HUES48 (cell line): ENCODE measurements around the gene DPCD.
A peak's percentile ranks its signal among the peaks of the same experiment; 100 is the strongest.

Experiments
- H3K27ac ChIP-seq: one replicate; pipeline ENCODE4 v1.7.0; 2013; ENCODE audit warnings: low read depth, low read length, inconsistent platforms
- H3K27me3 ChIP-seq: 2 replicates; pipeline ENCODE4 v1.6.1; 2013; ENCODE audit warnings: mild to moderate bottlenecking, low read length; ENCODE audit not compliant: control insufficient read depth, insufficient read depth
- H3K36me3 ChIP-seq: 2 replicates; pipeline ENCODE4 v1.6.1; 2013; ENCODE audit warnings: low read length; ENCODE audit not compliant: control insufficient read depth, insufficient read depth
- H3K4me1 ChIP-seq: 2 replicates; pipeline ENCODE4 v1.6.1; 2013; ENCODE audit warnings: mild to moderate bottlenecking, low read length; ENCODE audit not compliant: control insufficient read depth, insufficient read depth
- H3K4me3 ChIP-seq: 2 replicates; pipeline ENCODE4 v1.5.1; 2013; ENCODE audit warnings: mild to moderate bottlenecking, low read depth, low read length
- H3K9ac ChIP-seq: 2 replicates; pipeline ENCODE4 v1.6.1; 2013; ENCODE audit warnings: mild to moderate bottlenecking, low read depth, low read length, moderate library complexity
- H3K9me3 ChIP-seq: 2 replicates; pipeline ENCODE4 v1.6.1; 2013; ENCODE audit warnings: low read length; ENCODE audit not compliant: control insufficient read depth, insufficient read depth

DPCD gene

DNA sequence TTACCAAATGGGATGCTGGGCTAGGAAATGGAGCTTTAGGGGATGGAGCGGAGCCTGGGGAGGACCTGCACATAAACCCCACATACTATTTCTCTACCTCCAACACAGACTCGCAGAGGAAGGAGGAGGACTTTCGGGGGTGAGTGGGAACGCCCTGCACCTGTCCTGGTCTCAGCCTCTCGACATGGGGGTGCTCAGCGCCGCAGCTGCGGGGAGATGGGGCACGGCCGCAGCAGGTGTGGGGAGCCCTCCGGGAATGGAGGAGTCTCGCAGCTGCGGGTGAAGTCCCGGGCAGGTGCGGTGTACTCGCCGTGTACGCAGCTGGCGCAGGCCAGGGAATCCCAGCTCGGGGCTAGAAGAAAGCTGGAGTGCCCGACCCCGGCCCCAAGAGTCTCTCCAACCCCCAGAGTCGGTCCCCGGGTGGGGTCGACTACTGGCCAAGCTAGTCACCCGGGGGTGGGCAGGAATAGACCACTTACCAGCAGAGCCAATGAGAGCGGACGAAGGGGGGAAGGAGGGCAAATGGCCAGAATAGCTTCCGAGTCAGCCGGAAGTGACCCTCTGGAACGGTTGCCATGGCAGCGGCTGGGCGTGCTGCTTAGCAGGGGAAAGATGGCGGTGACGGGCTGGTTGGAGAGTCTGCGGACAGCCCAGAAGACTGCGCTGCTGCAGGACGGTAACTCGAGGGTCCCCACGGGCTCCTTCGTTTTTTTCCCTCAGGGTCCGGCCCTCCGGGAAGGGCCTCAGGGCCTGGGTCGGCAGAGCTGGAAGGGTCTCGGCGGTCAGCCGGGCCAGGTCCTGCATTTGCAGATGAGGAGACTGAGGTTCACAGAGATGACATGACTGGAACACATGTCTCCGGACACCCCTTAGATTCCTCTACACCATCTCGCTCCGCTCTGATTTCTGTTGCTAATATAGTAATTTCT, at the start of gene DPCD, which contains the start of gene POLL:
DPCD (plus strand) TSS at position 597 of the 929 bp plus-strand sequence; CDS start at position 613, 16 bp downstream.
POLL (minus strand) TSS at position 533 of the 929 bp plus-strand sequence. CDS start 897 bp downstream, outside the sequence.
- Histone ChIP-seq H3K9ac (peak within 1 kb of the TSS; percentile 66), H3K27me3 (no peaks in the 10 kb centered on the region), H3K27ac (peak within 1 kb of the TSS; percentile 42), H3K4me1 (peaks cover 11% of the 10 kb centered on the region), H3K36me3 (peaks cover 28% of the 10 kb centered on the region), H3K9me3 (no peaks in the 10 kb centered on the region), H3K4me3 (peak within 1 kb of the TSS; percentile 97)

- H3K9ac ChIP-seq, result no peak overlapping the region
- peaks cover 6% of the 10 kb centered on the region; the same call in 1 of the 2 replicates for H3K36me3 ChIP-seq
- peaks cover 9% of the 10 kb centered on the region; the same call in 1 of the 2 replicates for H3K4me1 ChIP-seq
- no peak overlapping the region for H3K4me3 ChIP-seq
- no peak overlapping the region for H3K27ac ChIP-seq
- no peaks in the 10 kb centered on the region for H3K9me3 ChIP-seq
- no peaks in the 10 kb centered on the region for H3K27me3 ChIP-seq
These were observed 49.7 kb upstream of the DPCD start for GRCh38 chr10:101538446-101538845.

DNA sequence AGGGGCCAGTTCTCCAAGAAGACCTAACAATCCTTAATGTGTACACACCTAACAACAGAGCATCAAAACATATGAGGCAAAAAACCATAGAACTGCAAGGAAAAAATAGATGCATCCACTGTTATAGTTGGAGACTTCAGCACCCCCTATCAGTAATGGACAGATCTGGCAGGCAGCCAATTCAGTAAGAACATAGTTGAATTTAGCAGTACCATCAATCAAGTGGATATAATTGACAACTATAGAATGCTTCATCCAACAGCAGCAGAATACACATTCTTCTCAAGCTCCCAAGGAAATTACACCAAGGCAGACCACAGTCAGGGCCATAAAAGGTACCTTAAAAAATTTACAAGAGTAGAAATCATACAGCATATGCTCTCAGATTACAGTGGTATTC, 42.2 kb upstream of the DPCD start:
- Histone ChIP-seq H3K4me3 (no peak overlapping the region), H3K9me3 (no peaks in the 10 kb centered on the region), H3K9ac (no peak overlapping the region), H3K4me1 (no peaks in the 10 kb centered on the region), H3K36me3 (no peaks in the 10 kb centered on the region), H3K27me3 (no peaks in the 10 kb centered on the region), H3K27ac (no peak overlapping the region)

- Histone ChIP-seq H3K9me3 (no peaks in the 10 kb centered on the region), H3K4me1 (no peaks in the 10 kb centered on the region), H3K27ac (no peak overlapping the region), H3K27me3 (no peaks in the 10 kb centered on the region), H3K4me3 (no peak overlapping the region), H3K9ac (no peak overlapping the region), H3K36me3 (peaks cover 6% of the 10 kb centered on the region; the same call in 1 of the 2 replicates)
These were observed 37.2 kb upstream of the DPCD start for GRCh38 chr10:101550965-101551364.

DNA sequence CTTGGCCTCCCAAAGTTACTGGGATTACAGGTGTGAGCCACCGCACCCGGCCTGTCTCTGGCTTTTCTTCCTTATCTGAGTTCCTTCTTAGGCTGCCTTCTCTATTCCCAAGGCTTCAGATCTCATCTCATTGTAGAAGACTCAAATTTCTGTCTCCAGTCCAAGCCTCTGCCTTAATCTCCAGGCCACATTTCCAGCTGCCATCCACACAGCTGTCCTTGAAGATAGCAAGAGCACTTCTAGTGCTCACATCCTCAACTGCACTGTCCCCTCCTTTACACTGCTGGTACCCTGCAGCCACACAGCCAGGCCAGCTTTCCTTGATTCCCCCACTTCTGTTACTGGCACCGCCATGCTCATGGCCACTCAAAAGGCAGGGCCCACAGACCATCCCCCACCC, 35.7 kb upstream of the DPCD start:
- no peak overlapping the region for H3K27ac ChIP-seq
- H3K27me3 ChIP-seq, result no peaks in the 10 kb centered on the region
- no peaks in the 10 kb centered on the region for H3K9me3 ChIP-seq
- no peaks in the 10 kb centered on the region for H3K4me1 ChIP-seq
- no peak overlapping the region for H3K4me3 ChIP-seq
- peaks cover 6% of the 10 kb centered on the region; the same call in 1 of the 2 replicates for H3K36me3 ChIP-seq
- no peak overlapping the region for H3K9ac ChIP-seq

- Histone ChIP-seq H3K9me3 (no peaks in the 10 kb centered on the region), H3K27ac (no peak overlapping the region), H3K4me1 (no peaks in the 10 kb centered on the region; the same call in 1 of the 2 replicates), H3K4me3 (no peak overlapping the region), H3K27me3 (no peaks in the 10 kb centered on the region), H3K9ac (no peak overlapping the region), H3K36me3 (no peaks in the 10 kb centered on the region; the same call in 1 of the 2 replicates)
These were observed 30.6 kb upstream of the DPCD start for GRCh38 chr10:101557541-101557940.

DNA sequence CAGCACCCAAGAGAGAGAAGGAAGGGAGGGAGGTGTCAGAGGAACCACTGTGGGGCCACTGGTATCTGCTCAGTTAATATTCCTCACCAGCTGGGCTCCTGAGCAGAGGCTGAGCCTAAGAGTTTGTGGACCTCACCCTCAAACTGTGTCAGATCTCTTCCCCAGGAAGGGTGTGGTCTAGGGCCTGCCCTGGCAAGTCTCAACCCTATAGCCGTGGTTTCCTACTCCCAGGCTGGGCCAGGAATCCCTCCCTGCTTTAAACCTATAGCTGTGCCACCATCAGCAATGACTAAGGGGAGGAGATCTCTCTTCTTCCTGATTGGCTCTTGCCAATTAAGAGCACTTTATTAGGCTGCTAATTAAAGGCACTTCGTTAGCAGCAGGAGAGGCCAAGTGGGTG, 29.9 kb upstream of the DPCD start:
- no peaks in the 10 kb centered on the region for H3K9me3 ChIP-seq
- no peak overlapping the region for H3K27ac ChIP-seq
- no peaks in the 10 kb centered on the region; the same call in 1 of the 2 replicates for H3K4me1 ChIP-seq
- H3K36me3 ChIP-seq, result no peaks in the 10 kb centered on the region
- no peak overlapping the region for H3K4me3 ChIP-seq
- no peak overlapping the region for H3K9ac ChIP-seq
- H3K27me3 ChIP-seq, result no peaks in the 10 kb centered on the region

DNA sequence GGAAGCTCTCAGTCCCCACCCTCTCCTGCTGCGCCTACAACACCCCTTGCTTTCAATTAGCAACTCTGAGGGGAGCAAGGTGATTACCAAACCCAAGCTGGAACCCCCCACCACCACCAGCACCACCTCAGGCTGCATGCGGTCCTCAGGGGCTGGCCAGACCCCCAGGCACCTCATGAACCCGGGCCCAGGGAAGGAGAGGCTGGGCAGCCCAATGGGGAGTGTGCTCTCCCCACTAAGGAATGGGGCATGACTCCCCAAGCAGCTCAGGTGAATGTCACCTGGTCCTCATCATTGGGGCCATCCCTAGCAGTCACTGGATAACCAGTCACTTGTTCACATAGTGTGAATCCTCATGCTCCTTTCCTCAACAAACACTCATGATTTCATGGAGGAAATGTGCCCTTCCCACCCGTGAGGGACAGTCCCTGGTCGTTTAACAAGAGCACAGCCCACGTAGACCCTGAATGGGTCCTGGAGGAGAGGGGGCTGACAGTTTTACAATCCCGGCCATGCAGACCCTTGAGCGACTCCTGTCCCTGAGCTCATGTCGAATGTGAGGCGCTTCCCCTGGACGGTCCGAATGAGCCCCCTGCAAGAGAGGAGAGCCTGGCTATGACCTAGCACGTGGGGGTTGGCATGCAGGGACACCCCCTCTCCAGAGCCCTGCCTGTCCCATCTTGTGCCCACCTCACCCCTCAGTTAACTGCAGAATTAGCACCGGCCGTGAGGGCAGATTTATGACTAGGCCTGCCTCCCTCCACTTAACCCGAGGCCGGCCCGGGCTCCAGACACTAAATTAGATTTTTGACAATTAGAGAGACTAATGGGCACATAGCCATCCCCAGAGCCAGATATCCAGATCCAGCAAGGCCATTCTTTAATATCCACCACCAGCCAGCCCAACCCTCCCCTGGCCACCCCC, 29.2 kb upstream of the DPCD start:
- H3K9me3 ChIP-seq, result no peaks in the 10 kb centered on the region
- H3K9ac ChIP-seq, result no peak overlapping the region
- H3K4me1 ChIP-seq, result no peaks in the 10 kb centered on the region; the same call in 1 of the 2 replicates
- no peaks in the 10 kb centered on the region for H3K36me3 ChIP-seq
- H3K27ac ChIP-seq, result no peak overlapping the region
- H3K27me3 ChIP-seq, result no peaks in the 10 kb centered on the region
- no peak overlapping the region for H3K4me3 ChIP-seq

GRCh38 chr10:101559596-101560297, 28.4 kb upstream of the DPCD start:
- no peak overlapping the region for H3K27ac ChIP-seq
- H3K4me1 ChIP-seq, result no peaks in the 10 kb centered on the region; the same call in 1 of the 2 replicates
- H3K9me3 ChIP-seq, result no peaks in the 10 kb centered on the region
- no peaks in the 10 kb centered on the region for H3K36me3 ChIP-seq
- H3K9ac ChIP-seq, result no peak overlapping the region
- H3K27me3 ChIP-seq, result no peaks in the 10 kb centered on the region
- H3K4me3 ChIP-seq, result no peak overlapping the region
